HPDE6-E6E7 (cell line): ENCODE results near the gene CPSF4.
"Not testable (repeated sequence)": the region's sequence is repeated elsewhere in the genome, so short reads cannot be mapped to it uniquely, and the experiment has no call there.

Experiments used
- DNase-seq: peaks from one replicate; pipeline ENCODE4 v3.0.0; 2011; ENCODE audit warnings: missing footprints; ENCODE audit errors: extremely low spot score

CPSF4 gene

GRCh38 chr7:99408379-99409191, 30.2 kb upstream of the CPSF4 start, which contains the start of the genes BUD31 and PDAP1:
BUD31 (plus strand) TSS chr7:99408969; CDS start chr7:99411093, 2,124 bp downstream.
PDAP1 (minus strand) TSS chr7:99408597; CDS start chr7:99408548, 49 bp downstream.
- DNase-seq, result peak; percentile 92

- DNase-seq, result no peak
These were observed 29.6 kb upstream of the CPSF4 start for GRCh38 chr7:99409192-99409572.

- DNase-seq, result no peak
These were observed 28.9 kb upstream of the CPSF4 start for GRCh38 chr7:99409806-99410205.

GRCh38 chr7:99410635-99411034, 28.1 kb upstream of the CPSF4 start:
- DNase-seq, result no peak

- DNase-seq, result not testable (repeated sequence)
These were observed 23.1 kb upstream of the CPSF4 start for GRCh38 chr7:99415513-99416127.

- no peak for DNase-seq
These were observed 20.5 kb upstream of the CPSF4 start for GRCh38 chr7:99418260-99418659.

- no peak for DNase-seq
These were observed 19.3 kb upstream of the CPSF4 start for GRCh38 chr7:99419323-99420021.

GRCh38 chr7:99420213-99420612, 18.5 kb upstream of the CPSF4 start:
- DNase-seq, result no peak

GRCh38 chr7:99420986-99421385, 17.8 kb upstream of the CPSF4 start:
- DNase-seq, result no peak

- DNase-seq, result no peak
These were observed 16.6 kb upstream of the CPSF4 start for GRCh38 chr7:99422186-99422585.

GRCh38 chr7:99422625-99423024, 16.1 kb upstream of the CPSF4 start:
- no peak for DNase-seq

- DNase-seq, result no peak
These were observed 13.6 kb upstream of the CPSF4 start for GRCh38 chr7:99424932-99425730.

GRCh38 chr7:99428972-99429566, 9.7 kb upstream of the CPSF4 start:
- DNase-seq, result no peak

GRCh38 chr7:99429756-99430155, 9.0 kb upstream of the CPSF4 start:
- DNase-seq, result no peak

- DNase-seq, result not testable (repeated sequence)
These were observed 6.8 kb upstream of the CPSF4 start for GRCh38 chr7:99431756-99432540.

- no peak for DNase-seq
These were observed 5.6 kb upstream of the CPSF4 start for GRCh38 chr7:99433158-99433557.

GRCh38 chr7:99437946-99438572, 684 bp upstream of the CPSF4 start:
- DNase-seq, result no peak

- no peak for DNase-seq
These were observed 1.5 kb downstream of the CPSF4 start for GRCh38 chr7:99440195-99440594.

GRCh38 chr7:99446096-99446495, 7.4 kb downstream of the CPSF4 start:
- no peak for DNase-seq

GRCh38 chr7:99447943-99448342, 9.2 kb downstream of the CPSF4 start:
- DNase-seq, result no peak
